ENCODE measurements around the gene IER5L. TPM values are rescaled to one million over a fixed set of nuclear protein-coding genes. Genes with fewer than 3 reads are reported as not detected.

IER5L gene
- total and polyA plus RNA-seq, 2 of the 8 experiments (the other 6 are each of a cell fraction or from before 2014, with no cell fraction given) = 0.65 to 1.0 TPM

- TF ChIP-seq CHD1 (IDR thresholded peaks at IDR 0.05; ENCODE audit: low read depth, low read length) (no peak), SUZ12 (IDR thresholded peaks at IDR 0.05; ENCODE audit: low read length) (no peak)
Observed at GRCh38 chr9:129145841-129146292, 32.2 kb downstream of the IER5L start (continued).
